Sigmoid colon (tissue), 7 donors: ENCODE measurements around the gene DHRS9. TPM values are rescaled to one million over a fixed set of nuclear protein-coding genes. Genes with fewer than 3 reads are reported as not detected.

Experiments used
- DNase-seq: peaks from one replicate; pipeline ENCODE4 v3.0.0-alpha.2; 2019
- H3K27ac ChIP-seq, 4 donors: fragments of 200-600 bp; sonication (generic); one replicate each; pipeline ENCODE4 v1.5.1; 2016 to 2019; ENCODE audit warnings: mild to moderate bottlenecking in 1 of 4
- H3K27me3 ChIP-seq, 3 donors: fragments of 200-600 bp; sonication (generic); one replicate each; pipeline ENCODE4 v1.5.1; 2019; ENCODE audit warnings: mild to moderate bottlenecking in 1 of 3
- H3K36me3 ChIP-seq, 4 donors: fragments of 200-600 bp; sonication (generic); one replicate each; pipeline ENCODE4 v1.5.1; 2016 to 2019
- H3K4me1 ChIP-seq, 4 donors: fragments of 200-600 bp; sonication (generic); one replicate each; pipeline ENCODE4 v1.5.1; 2017 to 2019
- H3K4me3 ChIP-seq, 4 donors: fragments of 200-600 bp; sonication (generic); one replicate each; pipeline ENCODE4 v1.5.1; 2017 to 2019; ENCODE audit warnings: mild to moderate bottlenecking in 2 of 4, moderate library complexity in 1 of 4
- H3K9me3 ChIP-seq, 4 donors: fragments of 200-600 bp in 3 of 4; sonication (generic) in 3 of 4; one replicate each; pipeline versions ENCODE4 v1.5.1 to v1.6.1; 2013 to 2019
- CTCF ChIP-seq, 4 experiments: fragments of 450-650 bp in 3 of 4; fragments of 200-600 bp in 1 of 4; IDR thresholded peaks; one replicate each; pipeline ENCODE4 v1.5.1; 2016 to 2019; ENCODE audit warnings: antibody characterized with exemption in 4 of 4, mild to moderate bottlenecking in 3 of 4, moderate library complexity in 2 of 4
- EP300 ChIP-seq, 4 donors: sonication (generic); formaldehyde crosslinking; IDR thresholded peaks; one replicate each; pipeline ENCODE4 v1.6.1; 2017; ENCODE audit warnings: antibody characterized with exemption in 4 of 4
- POLR2A ChIP-seq, 2 donors: fragments of 450-650 bp; IDR thresholded peaks; one replicate each; pipeline ENCODE4 v1.6.1; 2016; ENCODE audit warnings: antibody characterized with exemption in 2 of 2, mild to moderate bottlenecking in 2 of 2, moderate library complexity in 2 of 2
- POLR2AphosphoS5 ChIP-seq, 4 donors: sonication (generic); formaldehyde crosslinking; IDR thresholded peaks; one replicate each; pipeline ENCODE4 v1.6.1; 2017; ENCODE audit warnings: antibody characterized with exemption in 4 of 4
- WGBS, 2 donors: extraction: QIAGEN DNeasy Blood & Tissue Kit; methylation state at CpG; one replicate each; pipeline ENCODE4 v1.1.7; 2013; 5-methylcytosine and 5-hydroxymethylcytosine counted together
- intact Hi-C: fragments of 100-400 bp; cut with DNase I; formaldehyde crosslinking; loops from one replicate; pipeline ENCODE4 v1.15.1; 2023
- polyA plus RNA-seq, 3 donors: library from polyadenylated mRNA; stranded (reverse); fragments of 200-250 nt; gene quantifications; one replicate each; pipeline ENCODE4 v1.2.3, GENCODE V29; 2013
- total RNA-seq, 4 donors: library from RNA; depleted of rRNA; stranded (reverse); fragments of >200 nt; gene quantifications; one replicate each; pipeline ENCODE4 v1.1.0, GENCODE V29; 2016
- donor health status: healthy with polysubstance abuse.
- donor health status: Bipolar disorder and iron deficiency.
- donor health status: healthy.

Gene DHRS9
- total and polyA plus RNA-seq, 7 donors, result 0.36 to 150 (median 1.3) TPM

GRCh38 chr2:169091761-169092519 is 22.6 kb downstream of the DHRS9 start:
- Histone ChIP-seq H3K4me1 (peaks cover 0 to 32% (median 9%) of the 10 kb centered on the region in 4 donors), H3K27me3 (no peaks in the 10 kb centered on the region), H3K36me3 (no peaks in the 10 kb centered on the region), H3K4me3 (no peak overlapping the region), H3K27ac (no peak overlapping the region), H3K9me3 (no peaks in the 10 kb centered on the region)
- DNase-seq, result no peak
- TF ChIP-seq POLR2AphosphoS5 (IDR thresholded peaks at IDR 0.05), result peak in 2 of 4 donors; percentile 6 to 18
- no peak for TF ChIP-seq EP300 (IDR thresholded peaks at IDR 0.05)
- intact Hi-C loops, result no loop called here
- 53 to 73% methylated on average over 8 of the region's 8 CpGs for WGBS, 2 donors

- WGBS, 2 donors, result 78 to 81% methylated on average over 2 of the region's 2 CpGs
- no peak for TF ChIP-seq POLR2A (IDR thresholded peaks at IDR 0.05)
- no peak for TF ChIP-seq CTCF (IDR thresholded peaks at IDR 0.05)
- TF ChIP-seq POLR2AphosphoS5 (IDR thresholded peaks at IDR 0.05), result no peak
- no peak for TF ChIP-seq EP300 (IDR thresholded peaks at IDR 0.05)
- no peak for DNase-seq
- Histone ChIP-seq H3K4me3 (no peak overlapping the region), H3K9me3 (no peaks in the 10 kb centered on the region), H3K27me3 (no peaks in the 10 kb centered on the region), H3K4me1 (peaks cover 0 to 32% (median 9%) of the 10 kb centered on the region in 4 donors), H3K27ac (no peak overlapping the region), H3K36me3 (no peaks in the 10 kb centered on the region)
- intact Hi-C loops, result no loop called here
Observed at GRCh38 chr2:169093535-169093934, 24.2 kb downstream of the DHRS9 start.

- DNase-seq, result no peak
Observed at GRCh38 chr2:169094676-169095075, 25.3 kb downstream of the DHRS9 start.

GRCh38 chr2:169095621-169096105 is 26.3 kb downstream of the DHRS9 start:
- DNase-seq, result no peak
- no peak overlapping the region for H3K4me3 ChIP-seq
- H3K36me3 ChIP-seq, result no peaks in the 10 kb centered on the region
- TF ChIP-seq POLR2AphosphoS5 (IDR thresholded peaks at IDR 0.05) (peak in 2 of 4 donors; percentile 18 to 32), POLR2A (IDR thresholded peaks at IDR 0.05) (no peak), EP300 (IDR thresholded peaks at IDR 0.05) (no peak), CTCF (IDR thresholded peaks at IDR 0.05) (no peak)
- peak overlapping the region in 2 of 4 donors; percentile 19 to 23 for H3K27ac ChIP-seq
- peaks cover 0 to 32% (median 9%) of the 10 kb centered on the region in 4 donors for H3K4me1 ChIP-seq
- H3K27me3 ChIP-seq, result no peaks in the 10 kb centered on the region
- intact Hi-C loops, result no loop called here
- 62 to 81% methylated on average over 5 of the region's 5 CpGs for WGBS, 2 donors
- H3K9me3 ChIP-seq, result no peaks in the 10 kb centered on the region

More at GRCh38 chr2:169094676-169095075, 25.3 kb downstream of the DHRS9 start:
- H3K27me3 ChIP-seq, result no peaks in the 10 kb centered on the region
- intact Hi-C loops, result no loop called here
- TF ChIP-seq EP300 (IDR thresholded peaks at IDR 0.05) (no peak), POLR2A (IDR thresholded peaks at IDR 0.05) (no peak), POLR2AphosphoS5 (IDR thresholded peaks at IDR 0.05) (no peak), CTCF (IDR thresholded peaks at IDR 0.05) (no peak)
- H3K36me3 ChIP-seq, result no peaks in the 10 kb centered on the region
- H3K4me1 ChIP-seq, result peaks cover 0 to 32% (median 9%) of the 10 kb centered on the region in 4 donors
- no peak overlapping the region for H3K27ac ChIP-seq
- H3K4me3 ChIP-seq, result no peak overlapping the region
- WGBS, 2 donors, result 93 to 97% methylated on average over 1 of the region's 1 CpG
- no peaks in the 10 kb centered on the region for H3K9me3 ChIP-seq

GRCh38 chr2:169104848-169105247 is 35.5 kb downstream of the DHRS9 start:
- no peaks in the 10 kb centered on the region for H3K36me3 ChIP-seq
- TF ChIP-seq POLR2AphosphoS5 (IDR thresholded peaks at IDR 0.05) (no peak), CTCF (IDR thresholded peaks at IDR 0.05) (no peak), EP300 (IDR thresholded peaks at IDR 0.05) (no peak), POLR2A (IDR thresholded peaks at IDR 0.05) (no peak)
- no peak overlapping the region for H3K27ac ChIP-seq
- intact Hi-C loops, result no loop called here
- H3K4me3 ChIP-seq, result no peak overlapping the region
- WGBS, 2 donors, result 92 to 94% methylated on average over 1 of the region's 1 CpG
- H3K9me3 ChIP-seq, result no peaks in the 10 kb centered on the region
- no peaks in the 10 kb centered on the region for H3K27me3 ChIP-seq
- no peak for DNase-seq
- peaks cover 0 to 5% (median 0%) of the 10 kb centered on the region in 4 donors for H3K4me1 ChIP-seq
